ENCODE measurements around the gene HCN1. TPM values are rescaled to one million over a fixed set of nuclear protein-coding genes. Genes with fewer than 3 reads are reported as not detected.
"Not testable (repeated sequence)": the region's sequence is repeated elsewhere in the genome, so short reads cannot be mapped to it uniquely, and the experiment has no call there.

Gene HCN1
- total RNA-seq, 2 donors from 2014 or later: 0.07 to 0.11 TPM

DNA sequence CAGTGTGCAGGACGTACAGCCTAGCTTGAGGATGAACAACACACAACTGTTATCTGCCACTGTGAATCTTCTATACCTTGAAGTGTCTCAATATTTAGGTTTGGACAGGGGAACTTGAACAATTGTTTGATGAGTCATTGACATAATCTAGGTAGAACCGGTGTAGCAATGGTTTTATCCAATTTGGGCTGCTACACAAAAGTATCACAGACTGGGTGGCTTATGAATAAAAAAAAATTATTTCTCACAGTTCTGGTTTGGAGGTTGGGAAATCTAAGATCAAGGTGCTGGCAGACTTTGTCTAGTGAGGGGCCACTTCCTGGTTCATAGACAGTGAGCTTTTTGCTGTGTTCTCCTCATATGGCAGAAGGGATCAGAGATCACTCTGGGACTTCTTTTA is 359.7 kb downstream of the HCN1 start:
- no peak for DNase-seq
- H3K4me1 ChIP-seq: no peaks in the 10 kb centered on the region
- intact Hi-C loops (cut with DNase I): no loop called here
- no peaks in the 10 kb centered on the region for H3K9me3 ChIP-seq
- TF ChIP-seq, protein P1, sequence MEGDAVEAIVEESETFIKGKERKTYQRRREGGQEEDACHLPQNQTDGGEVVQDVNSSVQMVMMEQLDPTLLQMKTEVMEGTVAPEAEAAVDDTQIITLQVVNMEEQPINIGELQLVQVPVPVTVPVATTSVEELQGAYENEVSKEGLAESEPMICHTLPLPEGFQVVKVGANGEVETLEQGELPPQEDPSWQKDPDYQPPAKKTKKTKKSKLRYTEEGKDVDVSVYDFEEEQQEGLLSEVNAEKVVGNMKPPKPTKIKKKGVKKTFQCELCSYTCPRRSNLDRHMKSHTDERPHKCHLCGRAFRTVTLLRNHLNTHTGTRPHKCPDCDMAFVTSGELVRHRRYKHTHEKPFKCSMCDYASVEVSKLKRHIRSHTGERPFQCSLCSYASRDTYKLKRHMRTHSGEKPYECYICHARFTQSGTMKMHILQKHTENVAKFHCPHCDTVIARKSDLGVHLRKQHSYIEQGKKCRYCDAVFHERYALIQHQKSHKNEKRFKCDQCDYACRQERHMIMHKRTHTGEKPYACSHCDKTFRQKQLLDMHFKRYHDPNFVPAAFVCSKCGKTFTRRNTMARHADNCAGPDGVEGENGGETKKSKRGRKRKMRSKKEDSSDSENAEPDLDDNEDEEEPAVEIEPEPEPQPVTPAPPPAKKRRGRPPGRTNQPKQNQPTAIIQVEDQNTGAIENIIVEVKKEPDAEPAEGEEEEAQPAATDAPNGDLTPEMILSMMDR (IDR thresholded peaks at IDR 0.05): no peak
- H3K9ac ChIP-seq (ENCODE audit: low read depth in 2 of 2, low read length in 2 of 2): no peak overlapping the region
- H3K36me3 ChIP-seq: no peaks in the 10 kb centered on the region
- no peak overlapping the region for H3K27ac ChIP-seq
- no peak overlapping the region for H3K4me3 ChIP-seq
- no peaks in the 10 kb centered on the region for H3K27me3 ChIP-seq

DNA sequence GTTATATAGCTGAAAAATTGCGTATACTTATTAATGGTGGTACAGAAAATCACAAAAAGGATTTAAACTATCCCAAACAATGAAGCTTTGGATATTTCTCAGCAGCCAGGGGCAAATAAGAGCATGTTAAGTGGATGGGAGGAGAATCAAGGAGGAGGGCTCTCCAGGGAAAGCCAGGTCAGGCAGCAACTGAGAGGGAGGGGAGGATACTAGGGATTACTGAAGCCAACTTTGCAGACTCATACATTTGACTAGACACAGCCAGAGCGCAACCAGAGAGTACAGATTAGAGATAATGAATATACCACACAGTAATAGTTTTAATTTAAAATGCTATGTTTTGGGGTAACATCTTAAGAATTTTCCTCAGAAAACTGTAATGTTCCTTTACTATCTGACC is 360.2 kb downstream of the HCN1 start:
- Histone ChIP-seq H3K27ac (no peak overlapping the region), H3K4me3 (no peak overlapping the region), H3K9me3 (no peaks in the 10 kb centered on the region), H3K9ac (ENCODE audit: low read depth in 2 of 2, low read length in 2 of 2) (no peak overlapping the region), H3K4me1 (no peaks in the 10 kb centered on the region), H3K27me3 (no peaks in the 10 kb centered on the region), H3K36me3 (no peaks in the 10 kb centered on the region)
- intact Hi-C loops (cut with DNase I): no loop called here
- TF ChIP-seq, protein P1 (IDR thresholded peaks at IDR 0.05): no peak
- no peak for DNase-seq

DNA sequence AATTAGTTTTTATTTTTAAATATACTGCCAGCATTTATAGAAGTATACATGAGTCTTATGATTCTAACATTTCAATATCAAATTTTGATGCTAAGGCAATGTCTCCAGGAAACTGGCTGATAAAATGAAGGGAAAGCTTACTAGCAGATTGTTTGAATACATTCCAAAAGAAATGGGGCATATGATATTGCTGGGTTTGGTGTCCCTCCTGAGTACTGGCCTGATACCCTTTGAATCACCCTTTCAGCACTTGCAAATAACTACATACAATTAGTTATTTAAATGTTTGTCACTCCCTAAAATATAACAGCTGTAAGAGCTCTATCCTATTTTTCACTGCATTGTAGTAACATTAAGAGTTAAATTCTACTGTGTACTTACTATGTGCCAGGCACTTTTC is 360.8 kb downstream of the HCN1 start:
- Histone ChIP-seq H3K27me3 (no peaks in the 10 kb centered on the region), H3K9me3 (no peaks in the 10 kb centered on the region), H3K27ac (no peak overlapping the region), H3K9ac (ENCODE audit: low read depth in 2 of 2, low read length in 2 of 2) (no peak overlapping the region), H3K4me1 (no peaks in the 10 kb centered on the region), H3K36me3 (no peaks in the 10 kb centered on the region), H3K4me3 (no peak overlapping the region)
- intact Hi-C loops (cut with DNase I): no loop called here
- no peak for DNase-seq
- TF ChIP-seq, protein P1 (IDR thresholded peaks at IDR 0.05): no peak

DNA sequence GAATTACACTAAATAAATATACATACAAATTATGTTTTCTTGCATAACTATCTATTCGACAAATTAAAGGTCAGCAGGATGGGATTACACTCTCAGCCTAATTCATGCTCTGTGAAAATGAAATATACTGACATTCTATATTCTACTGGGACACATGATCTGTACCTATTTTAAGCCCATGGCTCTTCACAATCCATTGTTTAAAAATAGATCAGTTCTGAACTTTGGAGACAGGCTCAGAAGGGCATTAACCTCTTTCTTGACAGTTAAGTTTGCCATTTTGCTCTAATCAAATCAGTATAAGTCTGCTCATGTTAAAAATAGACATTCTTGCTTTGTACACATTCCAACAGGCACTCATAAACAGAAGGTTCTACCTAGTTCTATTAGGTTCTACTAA is 361.2 kb downstream of the HCN1 start:
- TF ChIP-seq, protein P1 (IDR thresholded peaks at IDR 0.05): no peak
- H3K27me3 ChIP-seq: no peaks in the 10 kb centered on the region
- no peaks in the 10 kb centered on the region for H3K9me3 ChIP-seq
- H3K4me1 ChIP-seq: no peaks in the 10 kb centered on the region
- H3K36me3 ChIP-seq: no peaks in the 10 kb centered on the region
- no peak overlapping the region for H3K4me3 ChIP-seq
- H3K27ac ChIP-seq: no peak overlapping the region
- no peak for DNase-seq
- no peak overlapping the region for H3K9ac ChIP-seq (ENCODE audit: low read depth in 2 of 2, low read length in 2 of 2)
- intact Hi-C loops (cut with DNase I): no loop called here

DNA sequence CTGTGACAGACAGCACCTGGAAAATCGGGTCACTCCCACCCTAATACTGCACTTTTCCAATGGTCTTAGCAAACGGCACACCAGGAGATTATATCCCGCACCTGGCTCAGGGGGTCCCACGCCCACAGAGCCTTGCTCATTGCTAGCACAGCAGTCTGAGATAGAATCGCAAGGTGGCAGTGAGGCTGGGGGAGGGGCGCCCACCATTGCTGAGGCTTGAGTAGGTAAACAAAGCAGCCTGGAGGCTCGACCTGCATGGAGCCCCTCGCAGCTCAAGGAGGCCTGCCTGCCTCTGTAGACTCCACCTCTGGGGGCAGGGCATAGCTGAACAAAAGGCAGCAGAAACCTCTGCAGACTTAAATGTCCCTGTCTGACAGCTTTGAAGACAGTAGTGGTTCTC is 383.6 kb downstream of the HCN1 start:
- H3K27ac ChIP-seq; H3K36me3 ChIP-seq; intact Hi-C loops (cut with DNase I); H3K4me1 ChIP-seq; H3K9ac ChIP-seq (ENCODE audit: low read depth in 2 of 2, low read length in 2 of 2); H3K27me3 ChIP-seq; H3K4me3 ChIP-seq; DNase-seq; H3K9me3 ChIP-seq: not testable (repeated sequence)

DNA sequence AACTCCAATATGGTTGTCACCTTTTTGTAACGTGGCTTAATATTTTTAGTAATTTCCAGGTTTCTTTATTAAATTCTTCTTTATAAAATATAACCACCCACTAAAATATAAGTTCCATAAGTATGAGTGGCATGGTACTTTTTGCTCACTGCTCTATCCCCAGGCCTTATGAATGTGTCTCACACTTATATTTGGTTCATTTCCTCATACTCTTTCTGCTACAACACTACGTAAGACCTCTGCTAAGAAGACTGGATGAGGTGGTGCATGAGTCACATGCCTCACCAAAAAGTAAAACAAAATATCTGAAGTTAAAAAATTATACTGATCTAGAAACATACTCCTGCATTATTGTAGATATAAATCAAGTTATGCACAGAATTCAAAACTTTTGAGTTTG is 400.9 kb downstream of the HCN1 start:
- H3K9ac ChIP-seq (ENCODE audit: low read depth in 2 of 2, low read length in 2 of 2): no peak overlapping the region
- TF ChIP-seq, protein P1 (IDR thresholded peaks at IDR 0.05): no peak
- H3K4me1 ChIP-seq: no peaks in the 10 kb centered on the region
- no peaks in the 10 kb centered on the region for H3K9me3 ChIP-seq
- DNase-seq: no peak
- intact Hi-C loops (cut with DNase I): no loop called here
- H3K27me3 ChIP-seq: no peaks in the 10 kb centered on the region
- H3K27ac ChIP-seq: no peak overlapping the region
- H3K36me3 ChIP-seq: no peaks in the 10 kb centered on the region
- no peak overlapping the region for H3K4me3 ChIP-seq
